ENCODE data around the gene UBL5.
"Not testable (repeated sequence)": the region's sequence is repeated elsewhere in the genome, so short reads cannot be mapped to it uniquely, and the experiment has no call there.

UBL5 gene

DNA sequence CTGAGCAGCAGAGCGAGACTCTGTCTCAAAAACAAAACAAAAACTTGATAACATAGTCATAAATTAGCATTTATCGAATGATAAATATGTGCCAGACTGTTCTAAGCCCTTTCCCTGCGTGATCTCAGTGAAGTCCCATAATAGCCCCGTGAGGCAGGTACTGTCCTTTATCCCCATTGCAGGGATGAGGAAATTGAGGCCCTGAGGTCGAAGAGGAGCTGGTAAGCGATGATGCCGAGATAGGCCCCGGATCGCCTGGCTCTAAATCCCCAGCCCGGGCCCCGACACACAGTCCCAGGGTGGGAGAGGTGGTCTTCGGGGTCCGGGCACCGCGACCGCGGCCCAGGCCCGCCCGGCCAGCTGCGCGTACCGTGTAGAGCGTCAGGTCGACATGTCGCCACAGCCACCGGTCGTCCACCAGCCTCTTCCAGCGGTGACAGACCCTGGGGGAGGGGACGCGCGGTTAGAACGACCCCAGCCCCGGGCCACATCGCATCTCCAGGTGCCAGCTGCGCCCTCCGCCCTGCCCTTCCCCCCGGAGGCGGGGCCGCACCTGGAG lies 9.5 kb upstream of the UBL5 start:
- DNase-seq (ENCODE audit: low read depth, low spot score), result no peak
- peak overlapping the region; percentile 99 for H3K4me3 ChIP-seq (ENCODE audit: low read depth, low read length)
- in situ Hi-C loops (cut with HindIII; ENCODE audit: low sequenced_read_pairs), result no loop called here
- TF ChIP-seq, protein P1, sequence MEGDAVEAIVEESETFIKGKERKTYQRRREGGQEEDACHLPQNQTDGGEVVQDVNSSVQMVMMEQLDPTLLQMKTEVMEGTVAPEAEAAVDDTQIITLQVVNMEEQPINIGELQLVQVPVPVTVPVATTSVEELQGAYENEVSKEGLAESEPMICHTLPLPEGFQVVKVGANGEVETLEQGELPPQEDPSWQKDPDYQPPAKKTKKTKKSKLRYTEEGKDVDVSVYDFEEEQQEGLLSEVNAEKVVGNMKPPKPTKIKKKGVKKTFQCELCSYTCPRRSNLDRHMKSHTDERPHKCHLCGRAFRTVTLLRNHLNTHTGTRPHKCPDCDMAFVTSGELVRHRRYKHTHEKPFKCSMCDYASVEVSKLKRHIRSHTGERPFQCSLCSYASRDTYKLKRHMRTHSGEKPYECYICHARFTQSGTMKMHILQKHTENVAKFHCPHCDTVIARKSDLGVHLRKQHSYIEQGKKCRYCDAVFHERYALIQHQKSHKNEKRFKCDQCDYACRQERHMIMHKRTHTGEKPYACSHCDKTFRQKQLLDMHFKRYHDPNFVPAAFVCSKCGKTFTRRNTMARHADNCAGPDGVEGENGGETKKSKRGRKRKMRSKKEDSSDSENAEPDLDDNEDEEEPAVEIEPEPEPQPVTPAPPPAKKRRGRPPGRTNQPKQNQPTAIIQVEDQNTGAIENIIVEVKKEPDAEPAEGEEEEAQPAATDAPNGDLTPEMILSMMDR (IDR thresholded peaks at IDR 0.05; ENCODE audit: low read depth, low read length), result no peak

GRCh38 chr19:9818734-9819595 lies 8.8 kb upstream of the UBL5 start, which contains the start of gene FBXL12:
Gene FBXL12, minus strand, starts transcription at chr19:9819079. Its CDS starts 266 bp downstream, at chr19:9818813.
- peak; percentile 100 for DNase-seq (ENCODE audit: low read depth, low spot score)
- TF ChIP-seq, protein P1 (IDR thresholded peaks at IDR 0.05; ENCODE audit: low read depth, low read length), result no peak
- in situ Hi-C loops (cut with HindIII; ENCODE audit: low sequenced_read_pairs), result no loop called here
- H3K4me3 ChIP-seq (ENCODE audit: low read depth, low read length), result peak within 1 kb of the TSS; percentile 99

DNA sequence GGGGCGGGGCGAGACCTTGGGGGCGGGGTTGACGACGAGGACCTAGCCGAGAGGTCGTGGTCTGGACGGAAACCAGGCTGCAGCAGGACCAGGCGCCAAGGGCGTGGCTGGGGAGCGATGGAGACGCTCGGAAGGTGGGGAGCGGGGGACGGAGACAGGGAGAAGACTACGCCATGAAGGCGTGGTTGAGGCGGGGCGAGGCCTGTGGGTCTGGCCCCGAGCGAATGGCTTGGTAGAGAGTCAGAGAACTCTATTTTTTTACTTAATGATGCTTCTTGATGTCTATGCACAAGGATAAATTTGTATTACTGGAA lies 8.2 kb upstream of the UBL5 start:
- in situ Hi-C loops (cut with HindIII; ENCODE audit: low sequenced_read_pairs), result no loop called here
- no peak for DNase-seq (ENCODE audit: low read depth, low spot score)
- TF ChIP-seq, protein P1 (IDR thresholded peaks at IDR 0.05; ENCODE audit: low read depth, low read length), result no peak
- H3K4me3 ChIP-seq (ENCODE audit: low read depth, low read length), result peak overlapping the region; percentile 24

- in situ Hi-C loops (cut with HindIII; ENCODE audit: low sequenced_read_pairs); DNase-seq (ENCODE audit: low read depth, low spot score); H3K4me3 ChIP-seq (ENCODE audit: low read depth, low read length): not testable (repeated sequence)
Measured at GRCh38 chr19:9820034-9820433, 7.7 kb upstream of the UBL5 start.

GRCh38 chr19:9823816-9824215 lies 3.9 kb upstream of the UBL5 start:
- in situ Hi-C loops (cut with HindIII; ENCODE audit: low sequenced_read_pairs), result no loop called here
- TF ChIP-seq, protein P1 (IDR thresholded peaks at IDR 0.05; ENCODE audit: low read depth, low read length), result no peak

GRCh38 chr19:9828551-9829063 lies 889 bp downstream of the UBL5 start:
- DNase-seq (ENCODE audit: low read depth, low spot score), result no peak
- in situ Hi-C loops (cut with HindIII; ENCODE audit: low sequenced_read_pairs), result no loop called here
- TF ChIP-seq, protein P1 (IDR thresholded peaks at IDR 0.05; ENCODE audit: low read depth, low read length), result no peak
- H3K4me3 ChIP-seq (ENCODE audit: low read depth, low read length), result peak overlapping the region; percentile 93

More at GRCh38 chr19:9823816-9824215, 3.9 kb upstream of the UBL5 start:
- H3K4me3 ChIP-seq (ENCODE audit: low read depth, low read length), result no peak overlapping the region
- DNase-seq (ENCODE audit: low read depth, low spot score), result no peak

- peak overlapping the region; percentile 73 for H3K4me3 ChIP-seq (ENCODE audit: low read depth, low read length)
- TF ChIP-seq, protein P1 (IDR thresholded peaks at IDR 0.05; ENCODE audit: low read depth, low read length), result no peak
- DNase-seq (ENCODE audit: low read depth, low spot score), result no peak
- in situ Hi-C loops (cut with HindIII; ENCODE audit: low sequenced_read_pairs), result no loop called here
Measured at GRCh38 chr19:9834307-9834725, 6.6 kb downstream of the UBL5 start.
